K562 treated with DMSO at 1 percent for 48 hours (cell line): Measurements from ENCODE around the gene CFAP91. TPM values are rescaled to one million over a fixed set of nuclear protein-coding genes. Genes with fewer than 3 reads are reported as not detected.

Source experiments
- total RNA-seq: library from RNA; unstranded; fragments of 300-600 nt; gene quantifications from 2 replicates; pipeline ENCODE4 v1.2.3, GENCODE V29; 2022; ENCODE audit warnings: low replicate concordance; ENCODE audit errors: extremely low read depth

CFAP91 gene
- not detected in 2 replicates for total RNA-seq

GRCh38 chr3:119702530-119703527 lies at the start of gene CFAP91:
TSS of gene CFAP91 (plus strand) at chr3:119703022. CDS start at chr3:119703099, 77 bp downstream.

GRCh38 chr3:119660474-119661440 lies 42.1 kb upstream of the CFAP91 start, which contains the start of gene POPDC2:
TSS of gene POPDC2 (minus strand) at chr3:119660589. CDS start at chr3:119660423, 166 bp downstream.

GRCh38 chr3:119676771-119677640 lies 25.8 kb upstream of the CFAP91 start, which contains the start of gene COX17:
TSS of gene COX17 (minus strand) at chr3:119677406. CDS start at chr3:119677310, 96 bp downstream.

Other genes with a start within 250 kb of the CFAP91 start
- not detected in 2 replicates for gene TMEM39A, start 239.4 kb upstream of the CFAP91 start, total RNA-seq
- gene POGLUT1, start 234.1 kb upstream of the CFAP91 start, total RNA-seq = not detected in 2 replicates
- gene TIMMDC1, start 204.5 kb upstream of the CFAP91 start, total RNA-seq = not detected in 2 replicates
- not detected in 2 replicates for gene CD80, start 143.4 kb upstream of the CFAP91 start, total RNA-seq
- not detected in 2 replicates for gene ADPRH, start 123.5 kb upstream of the CFAP91 start, total RNA-seq
- not detected in 2 replicates for gene PLA1A, start 105.1 kb upstream of the CFAP91 start, total RNA-seq
- gene POPDC2, start 42.4 kb upstream of the CFAP91 start, total RNA-seq = not detected in 2 replicates
- not detected in 2 replicates for gene COX17, start 25.6 kb upstream of the CFAP91 start, total RNA-seq
- not detected in 2 replicates for gene NR1I2, start 79.1 kb downstream of the CFAP91 start, total RNA-seq